Neutrophil (primary cell): ENCODE results near the gene GABBR2.

ENCODE experiments used
- H3K27ac ChIP-seq: fragments of 200-600 bp; sonication (generic); 2 replicates; pipeline ENCODE4 v1.5.1; 2016; ENCODE audit warnings: mild to moderate bottlenecking, moderate library complexity
- H3K27me3 ChIP-seq: fragments of 200-600 bp; sonication (generic); 2 replicates; pipeline ENCODE4 v1.6.0; 2016; ENCODE audit warnings: mild to moderate bottlenecking
- H3K36me3 ChIP-seq: fragments of 200-600 bp; sonication (generic); 2 replicates; pipeline ENCODE4 v1.5.1; 2017
- H3K4me1 ChIP-seq, 2 experiments: fragments of 200-600 bp in 1 of 2; sonication (generic) in 1 of 2; 1 replicate in 1 of 2; 2 replicates in 1 of 2; pipeline versions ENCODE4 v1.5.1 to v1.6.1; 2013 to 2016; ENCODE audit warnings: low read depth in 1 of 2, low read length in 1 of 2, mild to moderate bottlenecking in 1 of 2, moderate library complexity in 1 of 2; ENCODE audit not compliant: control insufficient read depth in 1 of 2, insufficient read depth in 1 of 2
- H3K4me3 ChIP-seq, 2 experiments: fragments of 200-600 bp in 1 of 2; sonication (generic) in 1 of 2; 1 replicate in 1 of 2; 2 replicates in 1 of 2; pipeline ENCODE4 v1.5.1; 2013 to 2016; ENCODE audit warnings: low read depth in 1 of 2, low read length in 1 of 2, mild to moderate bottlenecking in 1 of 2, moderate library complexity in 1 of 2
- H3K9me3 ChIP-seq: fragments of 200-600 bp; sonication (generic); 2 replicates; pipeline ENCODE4 v1.5.1; 2016
- CTCF ChIP-seq: fragments of 200-600 bp; sonication (generic); IDR thresholded peaks from 2 replicates; pipeline ENCODE4 v1.5.1; 2016; ENCODE audit warnings: antibody characterized with exemption

The GABBR2 gene

GRCh38 chr9:98559561-98559960 is 149.2 kb downstream of the GABBR2 start:
- peaks cover 32% of the 10 kb centered on the region for H3K27me3 ChIP-seq
- no peak overlapping the region for H3K27ac ChIP-seq
- no peak overlapping the region for H3K4me3 ChIP-seq
- no peaks in the 10 kb centered on the region for H3K9me3 ChIP-seq
- H3K36me3 ChIP-seq: no peaks in the 10 kb centered on the region
- TF ChIP-seq CTCF: no peak
- H3K4me1 ChIP-seq: no peaks in the 10 kb centered on the region

- no peaks in the 10 kb centered on the region for H3K36me3 ChIP-seq
- no peaks in the 10 kb centered on the region for H3K4me1 ChIP-seq
- H3K9me3 ChIP-seq: no peaks in the 10 kb centered on the region
- H3K27me3 ChIP-seq: peaks cover 29% of the 10 kb centered on the region
- no peak overlapping the region for H3K27ac ChIP-seq
- no peak for TF ChIP-seq CTCF
- H3K4me3 ChIP-seq: no peak overlapping the region
Measured at GRCh38 chr9:98558575-98558974, 150.2 kb downstream of the GABBR2 start.

GRCh38 chr9:98556511-98556910 is 152.2 kb downstream of the GABBR2 start:
- Histone ChIP-seq H3K9me3 (no peaks in the 10 kb centered on the region), H3K27me3 (peaks cover 35% of the 10 kb centered on the region), H3K4me1 (no peaks in the 10 kb centered on the region), H3K4me3 (no peak overlapping the region), H3K27ac (no peak overlapping the region), H3K36me3 (no peaks in the 10 kb centered on the region)
- TF ChIP-seq CTCF: no peak

- Histone ChIP-seq H3K36me3 (no peaks in the 10 kb centered on the region), H3K9me3 (no peaks in the 10 kb centered on the region), H3K4me3 (no peak overlapping the region), H3K4me1 (no peaks in the 10 kb centered on the region), H3K27me3 (peaks cover 35% of the 10 kb centered on the region), H3K27ac (no peak overlapping the region)
- no peak for TF ChIP-seq CTCF
Measured at GRCh38 chr9:98555651-98556465, 152.9 kb downstream of the GABBR2 start.

- Histone ChIP-seq H3K27me3 (peaks cover 39% of the 10 kb centered on the region), H3K36me3 (no peaks in the 10 kb centered on the region), H3K4me3 (no peak overlapping the region), H3K4me1 (no peaks in the 10 kb centered on the region), H3K27ac (no peak overlapping the region), H3K9me3 (no peaks in the 10 kb centered on the region)
- no peak for TF ChIP-seq CTCF
Measured at GRCh38 chr9:98554752-98555151, 154.0 kb downstream of the GABBR2 start.
